GM21529 (cell line): ENCODE results near the gene BTN2A1.

Experiments used
- ATAC-seq: cut with Tn5 transposase; IDR thresholded peaks from one replicate; pipeline ENCODE4 v1.9.1; 2021; ENCODE audit not compliant: unreplicated experiment

BTN2A1 gene

DNA sequence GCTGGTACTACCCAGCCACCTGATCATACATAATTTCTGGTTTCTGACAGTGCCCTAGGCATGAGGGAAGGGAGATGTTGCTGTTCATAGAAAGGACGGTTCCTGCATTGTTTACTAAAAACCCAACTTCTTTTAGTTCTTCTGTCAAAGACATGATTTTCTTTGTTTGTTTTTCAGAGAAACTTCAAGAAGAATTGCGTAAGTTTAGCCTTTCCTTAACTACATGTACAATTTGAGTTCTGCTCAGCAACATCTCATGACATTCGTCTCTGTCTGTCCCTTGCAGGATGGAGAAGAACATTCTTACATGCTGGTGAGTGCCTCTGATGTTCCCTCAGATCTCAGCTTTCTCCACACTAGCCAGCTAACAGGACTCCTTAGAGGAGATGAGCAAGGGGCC is 8.0 kb downstream of the BTN2A1 start:
- ATAC-seq, result no peak

DNA sequence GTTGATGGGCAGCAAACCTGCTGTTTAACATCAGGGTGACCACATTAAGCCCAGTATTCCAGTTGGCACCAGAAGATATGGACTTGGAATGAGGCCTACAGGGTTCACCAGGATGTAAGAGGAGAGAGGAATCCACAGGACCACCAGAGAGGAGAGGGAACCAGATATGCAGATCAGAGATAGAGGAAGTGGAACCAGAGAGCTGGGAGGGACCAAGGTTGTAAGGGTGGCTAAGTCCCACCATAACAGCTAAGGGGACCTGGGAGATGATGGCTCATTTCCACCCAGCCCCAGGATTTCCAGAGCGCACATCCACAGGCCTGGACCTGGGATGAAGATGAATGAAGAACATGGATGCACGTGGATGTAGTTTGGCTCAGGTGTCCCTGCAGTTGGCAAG is 11.1 kb downstream of the BTN2A1 start:
- ATAC-seq, result no peak

DNA sequence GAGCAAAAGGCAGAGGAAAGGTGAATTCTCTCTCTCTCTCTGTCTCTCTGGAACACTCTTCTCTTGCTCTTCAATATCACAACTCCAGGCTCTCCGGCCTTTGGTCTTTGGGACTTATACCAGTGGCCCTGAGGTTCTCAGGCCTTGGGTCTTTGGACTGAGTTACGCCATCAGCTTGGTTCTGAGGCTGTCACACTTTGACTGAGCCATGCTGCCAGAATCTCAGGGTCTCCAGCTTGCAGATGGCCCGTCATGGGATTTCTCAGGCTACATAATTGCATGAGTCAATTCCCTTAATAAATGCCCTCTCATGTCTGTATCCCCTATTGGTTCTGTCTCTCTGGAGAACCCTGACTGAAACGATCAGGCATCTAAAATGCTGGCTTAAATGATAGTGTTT is 12.9 kb downstream of the BTN2A1 start:
- ATAC-seq, result no peak

DNA sequence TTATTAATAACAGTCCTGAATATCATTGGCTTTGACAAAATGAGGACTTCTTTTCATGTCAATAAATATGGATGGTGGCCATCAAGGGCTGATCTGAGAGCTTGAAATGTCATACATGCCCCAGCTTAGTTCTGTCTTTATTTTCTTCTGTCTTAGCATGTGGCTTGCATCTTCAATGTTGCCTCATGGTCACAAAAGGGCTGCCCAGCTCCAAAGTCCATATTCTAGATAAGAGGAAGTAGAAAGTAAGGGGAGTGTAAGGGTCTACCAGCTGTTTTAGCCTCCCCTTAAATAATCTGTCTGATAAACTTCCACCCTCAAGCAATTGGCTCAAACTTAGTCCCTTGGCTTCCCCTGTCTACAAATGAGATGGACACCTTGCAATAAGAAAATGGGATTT is 14.2 kb downstream of the BTN2A1 start:
- ATAC-seq, result no peak

DNA sequence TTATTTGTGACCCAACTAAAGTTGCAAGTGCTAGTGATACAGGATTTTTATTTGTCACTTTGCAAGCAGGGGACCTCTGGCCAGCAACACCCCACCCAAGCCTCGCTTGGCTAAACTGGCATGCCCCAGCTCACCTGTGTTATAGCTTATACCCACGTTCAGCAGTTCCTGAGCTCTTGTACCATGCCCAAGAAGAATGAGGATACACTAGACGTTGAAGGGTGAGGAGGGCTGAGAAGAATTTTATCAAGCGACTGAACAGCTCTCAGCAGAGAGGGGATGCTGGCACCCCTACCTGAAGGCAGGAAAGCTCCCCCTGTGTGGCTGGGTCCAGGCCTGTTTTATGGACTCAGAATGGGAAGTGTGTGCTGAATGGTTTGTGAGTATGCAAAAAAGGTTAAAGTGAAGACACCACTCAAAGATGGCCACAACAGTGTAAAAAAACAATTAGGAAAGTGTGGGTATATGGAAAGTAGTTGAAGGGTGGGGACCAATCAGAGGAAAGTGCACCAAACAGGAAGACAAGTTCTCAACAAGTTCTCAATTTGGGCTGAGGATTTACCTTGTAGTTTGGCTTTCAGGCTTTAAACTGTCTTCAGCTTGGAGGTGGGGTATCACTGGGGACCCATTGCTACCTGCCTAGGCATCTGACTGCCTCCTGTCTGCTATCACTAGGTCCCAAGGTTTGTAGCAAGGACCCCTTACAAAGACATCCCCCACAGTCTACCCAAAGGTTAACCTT is 15.0 kb downstream of the BTN2A1 start:
- no peak for ATAC-seq

DNA sequence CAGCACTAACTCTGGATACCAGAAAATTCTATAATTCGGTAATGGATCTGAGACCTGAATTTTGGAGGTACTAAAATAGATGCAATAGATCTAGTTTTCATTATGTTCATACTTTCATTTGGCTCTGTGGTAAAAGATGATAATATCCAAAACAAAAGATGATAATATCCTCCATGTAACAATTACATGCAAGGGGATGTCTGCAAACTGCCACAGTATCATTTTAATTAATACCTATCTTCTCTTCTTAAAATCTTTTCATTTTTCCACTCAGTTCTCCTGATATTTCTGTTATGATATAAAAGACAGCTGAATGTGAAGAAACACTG is 15.6 kb downstream of the BTN2A1 start:
- no peak for ATAC-seq

DNA sequence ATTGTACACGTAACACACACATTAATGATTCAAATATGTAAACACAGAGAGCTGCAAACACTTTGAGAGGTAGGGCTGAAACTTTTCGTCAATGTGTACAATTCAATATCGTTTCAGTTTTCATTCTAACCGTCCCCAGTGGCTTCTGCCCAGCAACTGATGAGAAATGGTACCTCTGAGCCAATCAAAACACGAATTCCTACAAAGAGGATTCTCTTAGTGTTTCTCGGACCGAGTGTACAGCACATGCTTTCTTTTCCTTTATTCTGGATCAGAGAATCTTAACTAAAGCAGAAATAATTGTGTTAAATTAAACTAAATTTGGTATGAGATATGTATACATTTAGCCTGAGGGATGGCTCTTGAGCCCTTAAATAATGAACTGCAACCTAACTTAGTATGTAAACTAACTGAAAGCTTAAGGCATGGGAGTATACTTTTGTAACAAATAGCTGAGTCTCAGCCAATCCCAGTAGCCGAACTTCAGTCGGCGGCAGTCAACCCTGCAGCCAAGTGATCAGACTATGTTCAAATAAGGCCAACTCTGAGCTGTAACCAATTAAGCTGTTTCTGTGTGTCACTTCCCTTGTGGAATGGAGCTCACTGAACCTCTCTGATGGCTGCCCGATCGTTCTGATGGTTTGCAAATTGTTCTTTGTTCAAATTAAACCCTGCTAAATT is 16.1 kb downstream of the BTN2A1 start:
- peak; percentile 91 for ATAC-seq

DNA sequence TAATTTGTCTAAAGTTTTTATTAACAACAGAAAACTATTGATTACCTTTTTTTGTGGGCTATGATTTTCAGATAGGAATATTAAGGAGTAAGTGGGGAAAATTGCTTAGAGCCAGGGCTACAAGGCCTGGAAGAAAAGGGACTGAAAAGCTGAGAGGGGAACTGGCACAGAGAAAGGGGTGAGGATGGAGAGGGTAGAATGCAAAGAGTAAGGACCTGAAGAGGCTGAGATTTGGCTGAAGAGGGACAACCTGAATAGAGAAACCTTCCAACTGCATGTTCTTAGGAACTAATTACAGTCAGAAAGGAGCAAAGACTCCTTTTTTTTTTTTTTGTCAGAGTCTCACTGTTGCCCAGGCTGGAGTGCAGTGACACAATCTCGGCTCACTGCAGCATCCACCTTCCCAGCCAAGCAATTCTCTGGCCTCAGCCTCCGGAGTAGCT is 16.7 kb downstream of the BTN2A1 start:
- ATAC-seq, result no peak

DNA sequence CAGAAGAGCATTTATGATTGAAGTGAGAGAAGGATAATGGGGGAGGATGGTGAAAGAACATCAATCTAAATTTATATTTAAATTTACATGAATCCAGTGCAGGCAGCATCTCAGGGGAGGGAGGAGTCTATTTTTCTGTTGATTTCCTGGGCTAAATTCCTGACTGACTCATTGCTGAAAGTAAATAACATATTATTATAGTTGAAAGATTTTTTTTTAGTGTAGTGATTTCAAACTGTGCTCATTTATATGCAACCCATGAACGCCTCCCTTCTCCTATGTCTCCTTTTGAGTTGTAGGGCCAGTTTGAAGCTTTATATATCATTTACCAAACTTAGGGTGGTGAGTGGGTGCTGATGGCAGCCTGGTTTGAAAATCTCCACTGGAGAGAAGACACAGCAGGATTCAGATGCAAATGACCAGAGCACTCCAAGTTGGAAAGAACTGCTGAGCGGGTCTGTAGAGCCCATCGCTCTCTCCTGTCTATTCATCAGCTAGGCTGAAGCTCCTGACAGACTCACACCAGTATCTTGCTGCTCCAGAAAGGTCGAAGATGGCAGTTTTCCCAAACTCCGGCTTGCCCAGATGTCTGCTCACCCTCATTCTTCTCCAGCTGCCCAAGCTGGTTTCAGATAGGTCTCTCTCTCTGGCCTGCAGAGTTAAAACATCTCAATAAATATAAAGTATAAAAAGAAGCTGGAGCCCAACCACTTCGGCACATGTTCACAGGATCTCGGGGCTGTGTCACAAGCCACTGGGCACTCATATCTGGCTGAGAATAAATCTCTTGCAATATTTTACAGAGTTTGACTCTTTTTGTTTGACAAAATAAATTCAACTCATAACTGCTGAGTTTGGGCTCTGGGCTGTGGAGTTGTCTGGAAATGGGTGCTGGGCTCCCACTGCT is 18.3 kb downstream of the BTN2A1 start:
- ATAC-seq, result no peak

DNA sequence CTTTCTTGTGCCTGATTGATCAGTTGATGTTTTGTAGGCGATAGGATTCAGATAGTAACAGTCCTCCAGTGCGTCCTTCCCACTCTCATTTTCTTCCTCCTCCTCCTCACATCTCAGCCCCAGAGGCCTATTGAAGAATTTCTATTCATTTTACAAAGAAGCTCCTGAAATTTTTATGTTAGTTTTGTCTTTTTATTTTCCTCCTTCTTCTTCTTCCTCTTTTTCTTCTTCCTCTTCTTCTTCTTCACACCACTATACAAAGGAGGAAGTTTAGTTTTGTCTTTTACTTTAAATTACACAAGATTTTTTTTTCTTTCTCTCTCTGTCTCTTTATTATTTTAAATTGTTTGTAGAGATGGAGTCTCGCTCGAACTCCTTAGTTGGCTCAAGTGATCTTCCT is 19.1 kb downstream of the BTN2A1 start:
- ATAC-seq, result no peak

DNA sequence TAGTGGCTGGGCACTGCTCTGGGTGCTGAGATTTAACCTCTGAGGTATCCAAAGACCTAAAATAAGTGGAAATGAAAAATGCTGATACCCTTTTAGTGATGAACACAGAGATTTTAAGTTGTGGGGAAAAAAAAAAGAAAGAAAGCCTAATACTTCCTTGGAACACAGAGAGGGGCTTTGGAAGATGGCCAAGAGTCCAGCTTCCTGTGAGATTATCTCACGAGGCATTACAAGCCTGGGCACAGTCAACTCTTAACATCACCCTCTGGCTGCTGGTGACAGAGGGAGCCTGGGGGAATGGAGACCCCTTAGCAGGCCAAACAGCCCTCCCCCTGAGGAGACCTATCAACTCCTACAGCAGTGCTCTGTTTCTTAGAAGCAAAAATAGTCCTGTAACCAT is 19.7 kb downstream of the BTN2A1 start:
- ATAC-seq, result no peak

DNA sequence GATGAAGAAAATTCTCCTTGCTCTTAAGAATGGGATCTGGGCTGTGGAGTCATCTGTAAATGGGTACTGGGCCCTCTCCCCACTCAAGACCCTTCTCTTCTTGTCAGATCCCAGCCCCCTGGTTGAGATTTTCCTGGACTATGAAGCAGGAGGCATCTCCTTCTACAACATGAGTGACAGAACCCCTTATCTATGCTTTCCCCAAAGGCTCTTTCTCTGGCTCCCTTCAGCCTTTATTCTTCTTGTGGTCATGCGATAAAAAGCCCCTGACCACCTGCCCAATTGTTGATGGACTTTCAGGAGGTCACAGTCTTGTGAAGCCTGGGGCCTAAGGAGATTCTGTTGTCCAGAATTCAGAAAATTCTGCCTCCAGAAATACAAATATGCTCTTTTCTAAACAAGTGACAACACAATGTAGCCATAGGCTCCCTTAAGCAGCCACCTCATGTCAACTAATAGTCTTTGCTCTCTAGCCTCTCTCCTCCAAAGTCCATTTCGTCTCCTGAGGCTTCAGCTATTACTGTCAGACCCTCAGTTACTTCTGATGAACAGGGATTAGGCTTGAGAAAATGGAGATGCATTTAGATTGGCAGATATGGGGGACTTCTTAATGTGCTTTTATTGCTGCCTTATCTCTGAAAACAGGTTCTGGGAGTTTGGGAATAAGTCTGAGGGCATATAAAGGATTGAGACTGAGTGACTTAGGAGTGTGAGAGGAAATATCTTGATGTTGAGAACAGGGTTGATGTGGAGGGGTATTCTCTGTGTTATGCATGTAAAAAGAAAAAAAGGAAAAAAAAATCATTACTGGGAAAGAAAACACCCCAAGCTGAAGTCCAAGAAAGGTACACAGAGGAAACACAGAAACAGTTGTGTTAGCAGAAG is 20.6 kb downstream of the BTN2A1 start:
- no peak for ATAC-seq

DNA sequence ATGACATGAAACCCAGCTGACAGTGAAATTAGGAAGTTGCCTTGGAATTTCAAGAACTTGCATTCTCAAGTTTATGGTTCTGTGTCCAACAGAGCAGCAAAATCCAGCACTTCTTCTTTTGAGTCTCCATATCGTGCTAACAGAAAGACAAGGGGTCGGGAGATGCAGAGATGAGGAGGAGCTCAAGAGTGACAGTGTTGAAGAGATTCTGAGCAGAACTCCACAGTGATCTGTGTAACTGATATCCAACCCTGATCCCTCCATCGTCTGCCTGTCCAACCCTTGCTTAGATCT is 21.2 kb downstream of the BTN2A1 start:
- ATAC-seq, result no peak

DNA sequence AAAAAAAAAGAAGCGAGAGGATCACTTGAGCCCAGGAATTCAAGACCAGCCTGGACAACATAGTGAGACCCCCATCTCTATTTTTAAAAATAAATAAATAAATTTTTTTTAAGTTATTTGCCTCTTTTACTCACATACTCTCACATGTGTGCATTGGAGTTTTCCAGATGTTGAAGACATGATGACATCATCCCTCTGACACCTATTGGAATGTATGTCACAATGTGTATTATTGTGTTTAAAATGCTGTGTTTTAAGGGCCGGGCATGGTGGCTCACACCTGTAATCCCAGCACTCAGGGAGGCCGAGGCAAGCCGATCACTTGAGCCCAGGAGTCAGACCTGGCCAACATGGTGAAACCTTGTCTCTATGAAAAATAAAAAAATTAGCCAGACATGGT is 24.6 kb downstream of the BTN2A1 start:
- no peak for ATAC-seq

DNA sequence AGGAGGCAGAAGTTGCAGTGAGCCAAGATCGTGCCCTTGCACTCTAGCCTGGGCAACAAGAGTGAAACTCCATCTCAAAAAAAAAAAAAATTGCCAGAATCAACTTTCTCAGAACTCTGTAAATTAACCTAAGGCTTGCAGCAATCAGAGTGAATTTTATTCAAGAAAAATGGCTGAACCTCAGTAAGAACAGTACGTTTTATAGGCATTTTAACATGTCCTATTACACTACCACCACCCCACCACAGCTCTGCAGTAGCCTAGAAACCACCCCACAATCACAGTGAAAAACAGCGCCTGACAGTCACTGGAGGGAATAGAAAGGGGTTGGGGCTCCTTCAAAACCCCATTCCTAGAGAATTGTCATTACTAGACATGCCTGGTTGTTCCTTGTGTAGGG is 26.0 kb downstream of the BTN2A1 start:
- ATAC-seq, result no peak

DNA sequence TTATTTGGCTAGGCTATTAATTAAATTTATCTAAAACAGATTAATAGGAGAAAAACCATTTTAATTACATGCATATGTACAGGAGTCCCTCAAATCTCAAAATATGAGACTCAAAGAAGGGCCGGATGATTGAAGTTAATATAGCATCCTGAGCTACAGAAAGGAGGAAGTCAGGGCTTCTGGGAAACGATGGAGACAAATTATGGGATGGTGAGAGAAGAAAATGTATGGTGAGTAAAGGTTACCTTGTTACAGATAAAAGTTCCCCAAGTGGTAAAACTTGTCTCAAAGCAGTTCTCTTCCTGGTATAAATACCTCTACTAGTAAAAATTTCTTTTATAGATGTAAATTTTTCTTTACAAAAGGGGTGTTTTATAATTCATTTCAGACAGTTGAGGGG is 26.4 kb downstream of the BTN2A1 start:
- no peak for ATAC-seq

DNA sequence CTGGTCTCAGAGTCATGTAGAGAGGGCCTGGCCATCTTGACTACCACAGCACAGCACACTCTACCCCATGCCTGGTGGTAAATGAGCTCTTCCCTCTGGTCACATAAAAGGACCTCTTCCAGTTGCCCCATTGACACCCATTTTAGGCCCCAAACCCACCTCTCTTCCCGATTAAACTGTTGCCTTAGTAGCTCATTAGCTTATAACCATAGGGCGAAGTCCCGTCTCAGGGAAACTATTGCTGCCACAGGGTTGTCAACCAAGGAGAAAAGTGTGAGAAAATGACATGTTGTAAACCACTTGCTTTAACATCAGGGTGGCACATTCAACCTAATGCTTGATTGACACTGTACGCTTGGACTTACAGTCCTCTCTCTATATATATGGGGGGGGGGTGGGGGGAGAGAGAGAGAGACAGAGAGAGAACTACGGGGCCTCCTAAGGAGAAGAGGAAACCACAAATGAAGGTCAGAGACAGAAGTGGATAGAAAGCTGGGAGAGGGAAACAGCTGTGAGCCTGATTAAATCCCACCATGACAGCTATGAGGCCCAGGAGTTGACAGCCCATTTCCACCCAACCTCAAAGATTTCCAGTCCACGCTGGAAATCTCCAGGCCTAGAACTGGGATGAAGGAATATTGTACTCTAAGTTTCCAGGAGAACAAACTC is 27.5 kb downstream of the BTN2A1 start:
- no peak for ATAC-seq

DNA sequence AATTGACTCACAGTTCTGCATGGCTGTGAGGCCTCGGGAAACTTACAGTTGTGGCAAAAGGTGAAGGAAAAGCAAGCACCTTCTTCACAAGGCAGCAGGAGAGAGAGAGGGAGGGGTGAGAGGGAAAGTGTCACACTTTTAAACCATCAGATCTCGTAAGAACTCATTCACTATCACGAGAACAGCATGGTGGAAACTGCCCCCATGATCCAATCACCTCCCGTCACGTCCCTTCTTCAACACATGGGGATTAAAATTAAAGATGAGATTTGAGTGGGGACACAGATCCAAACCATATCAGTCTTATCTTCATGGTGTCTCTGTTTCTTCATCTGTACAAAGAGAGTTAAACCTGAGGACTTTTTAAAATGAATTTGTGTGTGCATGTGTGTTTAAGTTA is 28.6 kb downstream of the BTN2A1 start:
- ATAC-seq, result no peak

DNA sequence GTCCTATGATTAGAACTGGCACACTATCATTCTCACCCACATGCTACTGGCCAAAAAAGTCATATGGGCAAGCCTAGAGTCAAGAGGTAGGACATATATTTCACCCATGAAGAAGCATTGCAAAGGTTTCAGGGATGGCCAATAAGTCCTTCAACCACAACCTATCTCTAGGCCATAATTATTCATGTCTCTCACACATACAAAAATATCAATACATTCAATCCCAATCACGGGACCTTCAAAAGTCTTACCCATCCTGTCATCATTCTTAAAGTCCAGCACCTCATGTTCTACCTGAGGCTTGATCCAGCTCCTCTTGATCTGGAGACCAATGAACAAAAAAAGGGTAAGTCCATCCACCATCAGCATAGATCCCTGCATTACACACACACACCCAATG is 29.7 kb downstream of the BTN2A1 start:
- ATAC-seq, result no peak
